Measurements from ENCODE around the gene GSTO1.
"Not testable (repeated sequence)": the region's sequence is repeated elsewhere in the genome, so short reads cannot be mapped to it uniquely, and the experiment has no call there.

GSTO1 gene

GRCh38 chr10:104254493-104255310 is at the start of gene GSTO1:
Gene GSTO1, plus strand, starts transcription at chr10:104254892. Its CDS starts 37 bp downstream, at chr10:104254929.
- DNase-seq (ENCODE audit: low spot score): peak; percentile 50

GRCh38 chr10:104208730-104209129 is 46.0 kb upstream of the GSTO1 start:
- no peak for DNase-seq (ENCODE audit: low spot score)

- DNase-seq (ENCODE audit: low spot score): peak; percentile 64
These were observed 45.0 kb upstream of the GSTO1 start for GRCh38 chr10:104209575-104210198.

GRCh38 chr10:104216631-104217030 is 38.1 kb upstream of the GSTO1 start:
- no peak for DNase-seq (ENCODE audit: low spot score)

GRCh38 chr10:104218751-104219150 is 35.9 kb upstream of the GSTO1 start:
- no peak for DNase-seq (ENCODE audit: low spot score)

GRCh38 chr10:104220522-104220921 is 34.2 kb upstream of the GSTO1 start:
- no peak for DNase-seq (ENCODE audit: low spot score)

GRCh38 chr10:104223304-104223703 is 31.4 kb upstream of the GSTO1 start:
- DNase-seq (ENCODE audit: low spot score): no peak

GRCh38 chr10:104230490-104230889 is 24.2 kb upstream of the GSTO1 start:
- no peak for DNase-seq (ENCODE audit: low spot score)

- peak; percentile 96 for DNase-seq (ENCODE audit: low spot score)
These were observed 22.7 kb upstream of the GSTO1 start, which contains the start of gene CFAP43 for GRCh38 chr10:104231784-104232612. Gene CFAP43, minus strand, starts transcription at chr10:104232364. Its CDS starts 118 bp downstream, at chr10:104232246.

- no peak for DNase-seq (ENCODE audit: low spot score)
These were observed 22.0 kb upstream of the GSTO1 start for GRCh38 chr10:104232613-104233102.

GRCh38 chr10:104233817-104234216 is 20.9 kb upstream of the GSTO1 start:
- DNase-seq (ENCODE audit: low spot score): no peak

GRCh38 chr10:104234934-104235333 is 19.8 kb upstream of the GSTO1 start:
- peak; percentile 43 for DNase-seq (ENCODE audit: low spot score)

- no peak for DNase-seq (ENCODE audit: low spot score)
These were observed 18.9 kb upstream of the GSTO1 start for GRCh38 chr10:104235801-104236200.

GRCh38 chr10:104240078-104240477 is 14.6 kb upstream of the GSTO1 start:
- DNase-seq (ENCODE audit: low spot score): no peak

GRCh38 chr10:104242545-104242944 is 12.1 kb upstream of the GSTO1 start:
- DNase-seq (ENCODE audit: low spot score): no peak

GRCh38 chr10:104243009-104243408 is 11.7 kb upstream of the GSTO1 start:
- DNase-seq (ENCODE audit: low spot score): not testable (repeated sequence)

GRCh38 chr10:104243512-104243911 is 11.2 kb upstream of the GSTO1 start:
- no peak for DNase-seq (ENCODE audit: low spot score)

GRCh38 chr10:104245066-104245632 is 9.5 kb upstream of the GSTO1 start:
- DNase-seq (ENCODE audit: low spot score): no peak

- no peak for DNase-seq (ENCODE audit: low spot score)
These were observed 7.7 kb upstream of the GSTO1 start for GRCh38 chr10:104246976-104247375.

GRCh38 chr10:104247513-104248146 is 7.1 kb upstream of the GSTO1 start:
- DNase-seq (ENCODE audit: low spot score): no peak

GRCh38 chr10:104248931-104249330 is 5.8 kb upstream of the GSTO1 start:
- DNase-seq (ENCODE audit: low spot score): not testable (repeated sequence)
